Lower lobe of right lung (tissue), 2 donors: Measurements from ENCODE around the gene NME3. TPM values are rescaled to one million over a fixed set of nuclear protein-coding genes. Genes with fewer than 3 reads are reported as not detected.
"Not testable (repeated sequence)": the region's sequence is repeated elsewhere in the genome, so short reads cannot be mapped to it uniquely, and the experiment has no call there.

Experiments used
- ATAC-seq, 2 donors: fragments of 200-7000 bp; cut with Tn5 transposase; one replicate each; pipeline ENCODE4 v1.9.1; 2020 to 2022; ENCODE audit warnings: mild to moderate bottlenecking in 2 of 2, moderate library complexity in 2 of 2
- DNase-seq: peaks from one replicate; pipeline ENCODE4 v3.0.0-alpha.2; 2020
- H3K27ac ChIP-seq: fragments of 200-600 bp; one replicate; pipeline ENCODE4 v1.8.0; 2022
- H3K27me3 ChIP-seq: fragments of 200-600 bp; one replicate; pipeline ENCODE4 v1.8.0; 2022; ENCODE audit warnings: low read depth
- H3K36me3 ChIP-seq: fragments of 200-600 bp; one replicate; pipeline ENCODE4 v1.8.0; 2022; ENCODE audit warnings: mild to moderate bottlenecking
- H3K4me1 ChIP-seq: fragments of 200-600 bp; one replicate; pipeline ENCODE4 v1.8.0; 2022
- H3K4me3 ChIP-seq: fragments of 200-600 bp; one replicate; pipeline ENCODE4 v1.8.0; 2022; ENCODE audit warnings: mild to moderate bottlenecking
- H3K9me3 ChIP-seq: fragments of 200-600 bp; one replicate; pipeline ENCODE4 v1.8.0; 2022
- intact Hi-C: fragments of 100-400 bp; cut with DNase I; formaldehyde crosslinking; loops from one replicate; pipeline ENCODE4 v1.11.0; 2022
- total RNA-seq: library from RNA; stranded (reverse); fragmentation: NEBNext Ultra II Directional; extraction: Animal tissue kit (Norgen Biotek cat#: 25700); gene quantifications from one replicate; pipeline ENCODE4 v1.2.1, GENCODE V29; 2021
- TF ChIP-seq, protein P1 (sequence below): fragments of 200-600 bp; IDR thresholded peaks from one replicate; pipeline ENCODE4 v1.8.0; 2022; ENCODE audit warnings: antibody characterized with exemption, mild to moderate bottlenecking
- donor health status: DM: no; HTN: yes; CAD: no; lungs with severe emphysema.

The NME3 gene
- total RNA-seq, 1 donor from 2014 or later, result 56.5 TPM

DNA sequence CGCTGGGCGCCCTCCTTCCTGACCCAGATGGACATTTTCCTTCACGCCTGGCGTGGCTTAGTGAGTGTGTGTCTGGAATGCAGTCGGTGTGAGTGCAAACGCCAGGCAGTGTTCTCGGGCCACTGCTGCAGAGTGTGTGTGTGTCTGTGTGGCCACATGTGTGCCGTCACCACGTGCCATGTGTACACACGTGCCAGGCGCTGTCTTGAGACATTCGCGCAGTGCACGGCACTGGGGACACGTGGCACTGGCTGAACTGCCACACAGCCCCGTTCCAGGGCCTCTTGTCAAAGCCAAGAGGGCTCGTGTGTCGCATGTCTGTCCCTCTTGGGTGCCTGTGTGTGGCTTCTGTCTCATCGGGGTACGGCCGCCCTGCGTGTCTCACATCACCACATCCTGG is 36.5 kb downstream of the NME3 start:
- TF ChIP-seq, protein P1, sequence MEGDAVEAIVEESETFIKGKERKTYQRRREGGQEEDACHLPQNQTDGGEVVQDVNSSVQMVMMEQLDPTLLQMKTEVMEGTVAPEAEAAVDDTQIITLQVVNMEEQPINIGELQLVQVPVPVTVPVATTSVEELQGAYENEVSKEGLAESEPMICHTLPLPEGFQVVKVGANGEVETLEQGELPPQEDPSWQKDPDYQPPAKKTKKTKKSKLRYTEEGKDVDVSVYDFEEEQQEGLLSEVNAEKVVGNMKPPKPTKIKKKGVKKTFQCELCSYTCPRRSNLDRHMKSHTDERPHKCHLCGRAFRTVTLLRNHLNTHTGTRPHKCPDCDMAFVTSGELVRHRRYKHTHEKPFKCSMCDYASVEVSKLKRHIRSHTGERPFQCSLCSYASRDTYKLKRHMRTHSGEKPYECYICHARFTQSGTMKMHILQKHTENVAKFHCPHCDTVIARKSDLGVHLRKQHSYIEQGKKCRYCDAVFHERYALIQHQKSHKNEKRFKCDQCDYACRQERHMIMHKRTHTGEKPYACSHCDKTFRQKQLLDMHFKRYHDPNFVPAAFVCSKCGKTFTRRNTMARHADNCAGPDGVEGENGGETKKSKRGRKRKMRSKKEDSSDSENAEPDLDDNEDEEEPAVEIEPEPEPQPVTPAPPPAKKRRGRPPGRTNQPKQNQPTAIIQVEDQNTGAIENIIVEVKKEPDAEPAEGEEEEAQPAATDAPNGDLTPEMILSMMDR, result no peak
- H3K27me3 ChIP-seq, result no peaks in the 10 kb centered on the region
- no peak overlapping the region for H3K4me3 ChIP-seq
- intact Hi-C loops, result no loop called here
- DNase-seq (no peak), ATAC-seq (peak in 1 of 2 donors; percentile 47)
- H3K9me3 ChIP-seq, result no peaks in the 10 kb centered on the region
- no peaks in the 10 kb centered on the region for H3K4me1 ChIP-seq
- peaks cover 50% of the 10 kb centered on the region for H3K36me3 ChIP-seq
- H3K27ac ChIP-seq, result no peak overlapping the region

DNA sequence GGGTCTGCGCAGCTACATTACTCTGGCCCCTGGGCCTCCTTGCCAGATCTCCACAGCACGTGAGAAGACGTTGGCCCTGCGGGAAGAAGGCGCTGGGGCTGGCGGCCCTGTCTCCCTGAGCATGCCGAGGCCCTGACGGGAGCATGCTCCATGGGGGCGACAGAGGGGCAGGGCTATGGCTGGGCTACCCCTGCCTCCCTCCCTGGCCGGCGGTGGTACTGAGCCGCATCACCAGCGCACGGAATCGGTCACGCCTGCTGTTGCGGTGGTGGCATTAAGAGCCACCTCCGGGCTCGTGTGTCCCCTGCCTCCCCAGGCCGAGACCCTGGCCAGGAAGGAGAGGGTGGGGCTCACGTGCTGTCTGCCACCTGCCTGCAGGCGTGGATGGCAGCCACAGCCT is 37.2 kb downstream of the NME3 start:
- Histone ChIP-seq H3K4me1 (no peaks in the 10 kb centered on the region), H3K27me3 (no peaks in the 10 kb centered on the region), H3K36me3 (peaks cover 57% of the 10 kb centered on the region), H3K4me3 (no peak overlapping the region), H3K9me3 (no peaks in the 10 kb centered on the region), H3K27ac (no peak overlapping the region)
- ATAC-seq (peak; percentile 10 to 23), DNase-seq (no peak)
- TF ChIP-seq, protein P1, result no peak
- intact Hi-C loops, result no loop called here

DNA sequence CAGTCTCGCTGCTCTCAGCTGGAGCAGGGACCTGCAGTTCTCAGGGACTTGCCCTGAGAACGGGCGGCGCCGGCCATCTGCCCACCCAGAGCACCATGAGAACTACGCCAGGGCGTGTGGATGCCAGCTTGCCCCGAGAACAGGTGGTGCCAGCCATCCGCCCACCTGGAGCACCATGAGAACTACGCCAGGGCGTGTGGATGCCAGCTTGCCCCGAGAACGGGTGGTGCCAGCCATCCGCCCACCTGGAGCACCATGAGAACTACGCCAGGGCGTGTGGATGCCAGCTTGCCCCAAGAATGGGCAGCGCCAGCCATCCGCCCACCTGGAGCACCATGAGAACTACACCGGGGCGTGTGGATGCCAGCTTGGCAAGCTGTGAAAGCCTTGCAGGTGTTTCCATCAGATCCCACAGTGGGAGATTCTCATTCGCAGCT is 38.8 kb downstream of the NME3 start:
- ATAC-seq, H3K27ac ChIP-seq, H3K9me3 ChIP-seq, DNase-seq, intact Hi-C loops, H3K4me3 ChIP-seq, H3K27me3 ChIP-seq, H3K4me1 ChIP-seq: not testable (repeated sequence)
- peaks cover 70% of the 10 kb centered on the region for H3K36me3 ChIP-seq

- intact Hi-C loops, result no loop called here
- Histone ChIP-seq H3K9me3 (no peaks in the 10 kb centered on the region), H3K27me3 (no peaks in the 10 kb centered on the region), H3K4me3 (no peak overlapping the region), H3K27ac (no peak overlapping the region), H3K36me3 (peaks cover 70% of the 10 kb centered on the region), H3K4me1 (no peaks in the 10 kb centered on the region)
- ATAC-seq (no peak), DNase-seq (no peak)
- TF ChIP-seq, protein P1, result no peak
Measured at GRCh38 chr16:1732071-1732470, 39.3 kb downstream of the NME3 start.

DNA sequence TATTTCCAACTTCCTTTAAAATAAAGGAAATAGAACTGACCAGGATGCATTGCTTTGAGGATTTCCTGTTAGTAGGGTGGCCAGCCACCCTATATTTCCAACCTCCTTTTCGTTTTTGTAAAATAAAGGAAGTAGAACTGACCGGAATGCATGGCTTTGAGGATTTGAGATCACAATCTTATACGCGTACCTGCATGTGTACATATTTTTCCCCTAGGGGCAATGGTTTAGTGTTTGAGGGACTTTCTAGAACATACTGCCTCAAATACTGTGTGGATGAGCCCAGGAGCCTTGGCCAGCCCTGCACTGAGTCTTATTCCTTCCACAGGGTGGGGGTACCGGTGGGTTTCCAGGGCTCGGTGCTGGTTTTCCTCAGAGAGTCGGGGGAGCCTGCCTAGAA is 39.7 kb downstream of the NME3 start:
- peaks cover 73% of the 10 kb centered on the region for H3K36me3 ChIP-seq
- H3K27me3 ChIP-seq, result no peaks in the 10 kb centered on the region
- H3K4me3 ChIP-seq, result no peak overlapping the region
- DNase-seq, result no peak
- intact Hi-C loops, result no loop called here
- H3K9me3 ChIP-seq, result no peaks in the 10 kb centered on the region
- no peak overlapping the region for H3K27ac ChIP-seq
- no peak for ATAC-seq
- TF ChIP-seq, protein P1, result no peak
- H3K4me1 ChIP-seq, result no peaks in the 10 kb centered on the region

DNA sequence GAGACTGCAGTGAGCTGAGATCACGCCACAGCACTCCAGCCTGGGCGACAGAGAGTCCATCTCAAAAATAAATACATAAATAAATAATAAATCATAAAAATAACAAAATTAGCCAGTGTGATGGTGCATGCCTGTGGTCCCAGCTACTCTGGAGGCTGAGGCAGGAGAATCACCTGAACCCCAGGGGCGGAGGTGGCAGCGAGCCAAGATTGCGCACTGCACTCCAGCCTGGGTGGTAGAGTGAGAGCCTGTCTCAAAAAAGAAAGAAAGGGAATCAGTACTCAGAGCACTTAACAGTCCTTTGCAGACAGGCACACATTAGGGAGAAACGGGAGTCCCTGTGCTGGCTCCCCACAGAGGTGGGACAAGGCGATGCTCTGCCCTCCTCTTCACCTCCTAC is 40.3 kb downstream of the NME3 start:
- no peaks in the 10 kb centered on the region for H3K9me3 ChIP-seq
- H3K4me3 ChIP-seq, result no peak overlapping the region
- DNase-seq (no peak), ATAC-seq (no peak)
- peaks cover 78% of the 10 kb centered on the region for H3K36me3 ChIP-seq
- no peak overlapping the region for H3K27ac ChIP-seq
- no peaks in the 10 kb centered on the region for H3K4me1 ChIP-seq
- TF ChIP-seq, protein P1, result no peak
- H3K27me3 ChIP-seq, result no peaks in the 10 kb centered on the region
- intact Hi-C loops, result no loop called here
